Gastrocnemius medialis (tissue), 4 donors: ENCODE data around the gene CNGB1. TPM values are rescaled to one million over a fixed set of nuclear protein-coding genes. Genes with fewer than 3 reads are reported as not detected.

ENCODE experiments used
- ATAC-seq, 2 donors: fragments of 150-250 bp; one replicate each; pipeline ENCODE4 v1.9.1; 2016
- DNase-seq, 2 donors: peaks; one replicate each; pipeline ENCODE4 v3.0.0-alpha.2; 2019
- H3K27ac ChIP-seq, 4 donors: fragments of 200-600 bp; sonication (generic); 1 replicate in 1 of 4; 2 replicates in 3 of 4; pipeline ENCODE4 v1.5.1; 2016 to 2018; ENCODE audit warnings: mild to moderate bottlenecking in 2 of 4, moderate library complexity in 1 of 4
- H3K27me3 ChIP-seq, 3 donors: fragments of 200-600 bp; sonication (generic) in 2 of 3; 1 replicate in 1 of 3; 2 replicates in 2 of 3; pipeline versions ENCODE4 v1.5.1 to v1.6.0; 2016 to 2019; ENCODE audit warnings: mild to moderate bottlenecking in 1 of 3, moderate library complexity in 1 of 3
- H3K36me3 ChIP-seq, 2 donors: fragments of 200-600 bp; sonication (generic) in 1 of 2; one replicate each; pipeline ENCODE4 v1.5.1; 2017 to 2018
- H3K4me1 ChIP-seq, 2 donors: fragments of 200-600 bp; sonication (generic) in 1 of 2; one replicate each; pipeline ENCODE4 v1.5.1; 2016 to 2017; ENCODE audit warnings: mild to moderate bottlenecking in 2 of 2
- H3K4me3 ChIP-seq, 4 donors: fragments of 200-600 bp; sonication (generic) in 3 of 4; 1 replicate in 1 of 4; 2 replicates in 3 of 4; pipeline ENCODE4 v1.5.1; 2016 to 2019; ENCODE audit warnings: mild to moderate bottlenecking in 2 of 4
- H3K9me3 ChIP-seq, 3 donors: fragments of 200-600 bp; sonication (generic) in 2 of 3; 1 replicate in 1 of 3; 2 replicates in 2 of 3; pipeline ENCODE4 v1.5.1; 2016 to 2019
- POLR2A ChIP-seq, 2 donors: fragments of 450-650 bp; IDR thresholded peaks; one replicate each; pipeline ENCODE4 v1.6.1; 2017; ENCODE audit warnings: antibody characterized with exemption in 2 of 2, mild to moderate bottlenecking in 2 of 2, moderate library complexity in 2 of 2
- in situ Hi-C, 4 donors: fragments of 200-750 bp; cut with MboI; loops; one replicate each; pipeline versions ENCODE4 v1.15.0 to v1.8.0; 2017; ENCODE audit warnings: low sequenced_read_pairs in 4 of 4
- intact Hi-C: fragments of 100-400 bp; cut with DNase I; formaldehyde crosslinking; loops from one replicate; pipeline ENCODE4 v1.15.1; 2023; ENCODE audit warnings: low total_unique reads
- total RNA-seq, 4 donors: library from RNA; depleted of rRNA; stranded (reverse); fragments of >200 nt; gene quantifications; one replicate each; pipeline versions ENCODE4 v1.1.0 to v1.2.3, GENCODE V29; 2016
- TF ChIP-seq, protein P1 (sequence below), 5 experiments: fragments of 450-650 bp in 3 of 5; fragments of 200-600 bp in 2 of 5; sonication (generic) in 2 of 5; IDR thresholded peaks in 4 of 5; conservative IDR thresholded peaks in 1 of 5; 1 replicate in 4 of 5; 2 replicates in 1 of 5; pipeline ENCODE4 v1.5.1; 2016 to 2019; ENCODE audit warnings: antibody characterized with exemption in 5 of 5, mild to moderate bottlenecking in 3 of 5, moderate library complexity in 3 of 5

Gene CNGB1
- total RNA-seq, 4 donors from 2014 or later: not detected

DNA sequence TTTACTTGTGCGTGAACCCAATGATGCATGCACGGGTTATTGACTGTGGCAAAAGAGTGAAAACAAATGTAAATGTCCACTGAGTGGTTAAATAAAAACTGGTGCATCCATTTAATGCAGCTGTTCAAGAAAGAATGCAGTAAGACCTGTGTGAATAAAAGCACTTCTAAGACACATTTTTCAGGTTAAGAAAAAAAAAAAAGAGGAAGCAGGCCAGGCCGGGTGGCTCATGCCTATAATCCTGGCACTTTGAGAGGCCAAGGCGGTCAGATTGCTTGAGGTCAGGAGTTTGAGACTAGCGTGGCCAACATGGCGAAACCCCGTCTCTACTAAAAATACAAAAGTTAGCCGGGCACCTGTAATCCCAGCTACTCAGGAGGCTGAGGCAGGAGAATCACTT lies 11.8 kb downstream of the CNGB1 start:
- Histone ChIP-seq H3K27me3 (no peaks in the 10 kb centered on the region), H3K9me3 (no peaks in the 10 kb centered on the region), H3K4me1 (no peaks in the 10 kb centered on the region), H3K4me3 (no peak overlapping the region), H3K27ac (no peak overlapping the region), H3K36me3 (no peaks in the 10 kb centered on the region)
- ATAC-seq (no peak), DNase-seq (no peak)
- in situ Hi-C loops (no loop called here), intact Hi-C loops (no loop called here)
- TF ChIP-seq, protein P1, sequence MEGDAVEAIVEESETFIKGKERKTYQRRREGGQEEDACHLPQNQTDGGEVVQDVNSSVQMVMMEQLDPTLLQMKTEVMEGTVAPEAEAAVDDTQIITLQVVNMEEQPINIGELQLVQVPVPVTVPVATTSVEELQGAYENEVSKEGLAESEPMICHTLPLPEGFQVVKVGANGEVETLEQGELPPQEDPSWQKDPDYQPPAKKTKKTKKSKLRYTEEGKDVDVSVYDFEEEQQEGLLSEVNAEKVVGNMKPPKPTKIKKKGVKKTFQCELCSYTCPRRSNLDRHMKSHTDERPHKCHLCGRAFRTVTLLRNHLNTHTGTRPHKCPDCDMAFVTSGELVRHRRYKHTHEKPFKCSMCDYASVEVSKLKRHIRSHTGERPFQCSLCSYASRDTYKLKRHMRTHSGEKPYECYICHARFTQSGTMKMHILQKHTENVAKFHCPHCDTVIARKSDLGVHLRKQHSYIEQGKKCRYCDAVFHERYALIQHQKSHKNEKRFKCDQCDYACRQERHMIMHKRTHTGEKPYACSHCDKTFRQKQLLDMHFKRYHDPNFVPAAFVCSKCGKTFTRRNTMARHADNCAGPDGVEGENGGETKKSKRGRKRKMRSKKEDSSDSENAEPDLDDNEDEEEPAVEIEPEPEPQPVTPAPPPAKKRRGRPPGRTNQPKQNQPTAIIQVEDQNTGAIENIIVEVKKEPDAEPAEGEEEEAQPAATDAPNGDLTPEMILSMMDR (IDR thresholded peaks at IDR 0.05 in 4 of 5, conservative IDR thresholded peaks at IDR 0.05 in 1 of 5): no peak
- no peak for TF ChIP-seq POLR2A (IDR thresholded peaks at IDR 0.05)

DNA sequence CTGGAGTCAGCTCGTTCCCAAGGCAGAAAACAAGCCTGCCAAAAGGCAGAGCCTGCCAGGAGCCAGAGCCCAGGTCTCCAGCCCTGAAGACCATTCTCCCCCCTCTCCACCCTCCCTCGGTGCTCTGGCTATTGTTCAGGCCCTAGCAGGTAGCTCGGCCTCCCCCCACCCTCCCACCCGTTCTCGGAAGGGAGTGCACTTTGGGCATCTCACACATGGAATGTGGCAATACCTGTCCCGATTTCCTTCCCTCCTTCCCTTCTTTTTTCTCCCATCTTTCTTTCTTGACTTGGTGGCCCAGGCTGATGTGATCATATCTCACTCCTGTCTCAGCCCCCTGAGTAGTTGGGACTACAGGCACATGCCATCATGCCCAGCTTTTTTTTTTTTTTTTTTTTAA lies 12.4 kb downstream of the CNGB1 start:
- intact Hi-C loops (no loop called here), in situ Hi-C loops (no loop called here)
- ATAC-seq (no peak), DNase-seq (no peak)
- Histone ChIP-seq H3K9me3 (no peaks in the 10 kb centered on the region), H3K4me3 (no peak overlapping the region), H3K36me3 (no peaks in the 10 kb centered on the region), H3K27me3 (no peaks in the 10 kb centered on the region), H3K27ac (no peak overlapping the region), H3K4me1 (no peaks in the 10 kb centered on the region)
- TF ChIP-seq, protein P1 (IDR thresholded peaks at IDR 0.05 in 4 of 5, conservative IDR thresholded peaks at IDR 0.05 in 1 of 5): no peak
- no peak for TF ChIP-seq POLR2A (IDR thresholded peaks at IDR 0.05)

DNA sequence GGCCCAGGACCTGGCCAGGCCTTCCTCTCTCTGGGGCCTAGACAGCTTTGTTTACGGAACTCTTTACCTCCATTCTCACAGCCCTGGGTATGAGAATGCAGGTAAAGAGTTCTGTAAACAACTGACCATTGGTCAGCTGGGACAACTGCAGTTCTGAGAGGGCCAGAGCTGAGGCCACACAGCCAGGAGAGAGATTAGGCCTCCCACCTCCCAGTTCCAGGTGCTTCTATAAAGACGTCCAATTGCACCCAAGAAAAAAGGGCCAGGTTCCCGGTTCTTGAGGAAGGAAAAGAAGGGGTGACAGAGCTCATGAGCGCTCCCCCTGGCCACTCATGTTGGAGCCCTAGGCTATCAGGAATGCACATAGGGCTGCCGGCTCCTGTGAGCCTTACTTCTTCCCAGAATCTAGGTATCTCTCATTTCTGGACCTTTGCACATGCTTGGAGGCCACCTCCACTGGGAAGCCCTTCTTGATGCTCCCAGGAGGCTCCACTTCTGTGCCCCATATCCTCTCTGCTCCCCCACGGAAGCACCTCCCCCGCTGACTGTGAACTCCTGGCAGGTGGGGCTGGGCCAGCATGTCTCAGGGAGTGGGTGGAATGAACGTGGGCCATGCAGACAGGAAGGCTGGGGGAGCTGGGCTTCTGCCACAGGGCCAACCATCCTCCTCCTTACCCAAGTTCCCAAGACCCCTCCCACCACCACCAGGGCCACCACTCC lies 13.1 kb downstream of the CNGB1 start:
- TF ChIP-seq, protein P1 (IDR thresholded peaks at IDR 0.05 in 4 of 5, conservative IDR thresholded peaks at IDR 0.05 in 1 of 5): no peak
- no peak for TF ChIP-seq POLR2A (IDR thresholded peaks at IDR 0.05)
- in situ Hi-C loops (no loop called here), intact Hi-C loops (no loop called here)
- H3K36me3 ChIP-seq: no peaks in the 10 kb centered on the region
- no peak overlapping the region for H3K4me3 ChIP-seq
- no peak for ATAC-seq
- H3K4me1 ChIP-seq: no peaks in the 10 kb centered on the region
- no peak overlapping the region for H3K27ac ChIP-seq
- H3K27me3 ChIP-seq: no peaks in the 10 kb centered on the region
- no peak for DNase-seq
- no peaks in the 10 kb centered on the region for H3K9me3 ChIP-seq

DNA sequence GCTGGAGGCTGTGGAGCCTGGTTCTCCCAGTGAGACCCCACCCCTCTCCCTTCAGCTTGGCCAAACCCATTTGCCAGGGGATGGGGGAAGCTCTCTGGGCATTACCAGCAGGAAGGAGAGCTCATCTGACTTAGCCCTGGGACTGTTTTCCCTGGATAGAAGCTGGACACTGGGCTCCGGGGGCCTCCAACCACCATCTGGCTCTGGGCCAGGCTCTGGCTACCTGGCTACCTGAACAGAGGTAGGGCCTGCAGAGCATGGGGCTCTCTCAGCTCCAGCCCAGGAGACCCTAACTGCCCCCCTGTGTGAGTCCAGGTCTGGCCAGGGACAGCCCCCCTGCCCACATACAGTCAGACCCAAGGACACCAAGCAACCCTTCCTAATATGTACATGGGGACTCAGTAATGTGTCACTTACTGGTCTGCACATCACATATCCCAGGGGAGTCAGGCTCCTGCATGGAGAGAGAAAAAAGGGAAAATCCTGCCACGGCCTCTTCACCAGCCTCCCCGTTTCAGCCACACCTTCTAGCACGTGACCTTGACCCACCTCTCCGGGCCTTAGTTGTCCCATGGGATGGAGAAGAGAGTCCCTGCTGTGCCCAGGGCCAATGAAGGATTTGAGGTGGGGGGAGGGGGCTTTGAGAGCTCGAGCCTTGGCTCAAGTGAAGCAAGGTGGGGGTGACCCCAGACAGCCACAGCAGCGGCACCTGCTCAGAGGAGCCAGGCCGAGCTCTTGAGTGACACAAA lies 13.8 kb downstream of the CNGB1 start:
- Histone ChIP-seq H3K27me3 (no peaks in the 10 kb centered on the region), H3K27ac (no peak overlapping the region), H3K4me1 (no peaks in the 10 kb centered on the region), H3K36me3 (no peaks in the 10 kb centered on the region), H3K4me3 (no peak overlapping the region), H3K9me3 (no peaks in the 10 kb centered on the region)
- TF ChIP-seq, protein P1 (IDR thresholded peaks at IDR 0.05 in 4 of 5, conservative IDR thresholded peaks at IDR 0.05 in 1 of 5): no peak
- no peak for TF ChIP-seq POLR2A (IDR thresholded peaks at IDR 0.05)
- in situ Hi-C loops: no loop called here
- ATAC-seq: no peak
- intact Hi-C loops: no loop called here
- DNase-seq: no peak
